Erythroblast (primary cell): ENCODE results near the gene DCK.

Source experiments
- GATA1 ChIP-seq: IDR thresholded peaks from 2 replicates; pipeline ENCODE4 v1.6.1; 2011; ENCODE audit warnings: low read depth, mild to moderate bottlenecking, control low read depth, low read length, moderate library complexity
- POLR2A ChIP-seq: IDR thresholded peaks from 2 replicates; pipeline ENCODE4 v1.6.1; 2011; ENCODE audit warnings: mild to moderate bottlenecking, low read length

GRCh38 chr4:71062436-71062835, 69.0 kb downstream of the DCK start:
- TF ChIP-seq POLR2A (no peak), GATA1 (no peak)
